Measurements from ENCODE around the gene ARHGAP26.

ARHGAP26 gene

DNA sequence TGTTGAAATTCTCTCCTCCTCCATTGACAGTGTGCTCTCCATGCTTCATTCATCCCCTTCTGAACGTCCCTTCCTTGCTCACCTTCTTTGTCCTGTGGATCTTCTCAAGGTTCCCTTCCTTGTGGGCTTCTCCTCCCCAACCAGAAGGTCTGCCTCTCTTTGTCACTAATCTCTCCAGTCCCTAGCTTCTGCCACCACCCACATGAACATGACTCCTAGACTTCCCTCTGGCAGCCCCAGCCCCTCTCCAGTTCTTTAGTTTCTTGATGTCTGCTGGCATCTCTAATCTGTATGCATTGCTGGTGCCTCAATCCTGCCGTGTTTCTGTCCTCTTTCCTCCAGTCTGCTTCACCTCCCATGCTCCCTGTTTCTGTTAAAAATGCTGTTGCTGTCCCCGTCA is 79.3 kb downstream of the ARHGAP26 start:
- H3F3A ChIP-seq (ENCODE audit: insufficient read depth, low read length), result no peaks in the 10 kb centered on the region
- TF ChIP-seq, protein P1, sequence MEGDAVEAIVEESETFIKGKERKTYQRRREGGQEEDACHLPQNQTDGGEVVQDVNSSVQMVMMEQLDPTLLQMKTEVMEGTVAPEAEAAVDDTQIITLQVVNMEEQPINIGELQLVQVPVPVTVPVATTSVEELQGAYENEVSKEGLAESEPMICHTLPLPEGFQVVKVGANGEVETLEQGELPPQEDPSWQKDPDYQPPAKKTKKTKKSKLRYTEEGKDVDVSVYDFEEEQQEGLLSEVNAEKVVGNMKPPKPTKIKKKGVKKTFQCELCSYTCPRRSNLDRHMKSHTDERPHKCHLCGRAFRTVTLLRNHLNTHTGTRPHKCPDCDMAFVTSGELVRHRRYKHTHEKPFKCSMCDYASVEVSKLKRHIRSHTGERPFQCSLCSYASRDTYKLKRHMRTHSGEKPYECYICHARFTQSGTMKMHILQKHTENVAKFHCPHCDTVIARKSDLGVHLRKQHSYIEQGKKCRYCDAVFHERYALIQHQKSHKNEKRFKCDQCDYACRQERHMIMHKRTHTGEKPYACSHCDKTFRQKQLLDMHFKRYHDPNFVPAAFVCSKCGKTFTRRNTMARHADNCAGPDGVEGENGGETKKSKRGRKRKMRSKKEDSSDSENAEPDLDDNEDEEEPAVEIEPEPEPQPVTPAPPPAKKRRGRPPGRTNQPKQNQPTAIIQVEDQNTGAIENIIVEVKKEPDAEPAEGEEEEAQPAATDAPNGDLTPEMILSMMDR (IDR thresholded peaks at IDR 0.05; ENCODE audit: low read length), result no peak
- no peak for TF ChIP-seq EZH2 (IDR thresholded peaks at IDR 0.05; ENCODE audit: borderline replicate concordance, low read length)
- H3K27me3 ChIP-seq (ENCODE audit: insufficient read depth, low read length), result 0 out of 2 replicates have a peak, but pooled peaks cover 5% of the 10 kb centered on the region
- no peaks in the 10 kb centered on the region for H3K36me3 ChIP-seq (ENCODE audit: insufficient read depth, low read length)
- no peak overlapping the region for H3K4me2 ChIP-seq (ENCODE audit: low read length)
- no peaks in the 10 kb centered on the region for H3K79me2 ChIP-seq (ENCODE audit: insufficient read depth, low read length)
- no peaks in the 10 kb centered on the region for H4K20me1 ChIP-seq (ENCODE audit: insufficient read depth, low read length)
- no peak overlapping the region for H3K9ac ChIP-seq (ENCODE audit: low read length)
- no peaks in the 10 kb centered on the region for H3K4me1 ChIP-seq (ENCODE audit: insufficient read depth, low read length, severe bottlenecking)
- no peaks in the 10 kb centered on the region for H3K9me2 ChIP-seq (ENCODE audit: low read depth, low read length)
- H3K4me3 ChIP-seq (ENCODE audit: low read depth, low read length, poor library complexity, severe bottlenecking), result no peak overlapping the region
- H3K9me3 ChIP-seq (ENCODE audit: low read length), result no peaks in the 10 kb centered on the region
- H2AFZ ChIP-seq (ENCODE audit: low read length), result no peak overlapping the region
- no peak overlapping the region for H3K27ac ChIP-seq (ENCODE audit: low read depth, low read length, poor library complexity, severe bottlenecking)

DNA sequence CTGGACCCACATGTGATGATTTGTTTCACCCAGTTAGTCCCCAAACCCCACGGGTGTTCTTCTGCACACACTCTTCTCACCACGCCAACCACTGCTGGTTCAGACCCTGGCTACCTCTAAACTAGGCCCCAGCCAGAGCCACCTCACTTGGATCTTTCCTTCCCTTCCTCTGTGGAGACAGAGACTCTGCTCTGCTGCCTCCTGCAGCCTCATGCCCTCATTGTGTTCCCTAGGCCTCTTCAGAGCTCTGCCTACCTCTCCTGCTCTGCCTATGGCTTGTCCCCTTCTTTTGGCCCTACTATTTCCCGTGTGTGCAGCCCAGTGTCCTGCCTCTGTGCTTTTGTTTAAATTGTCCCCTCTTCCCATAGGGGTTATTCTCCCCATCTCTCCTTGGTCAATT is 79.7 kb downstream of the ARHGAP26 start:
- Histone ChIP-seq H3K27me3 (ENCODE audit: insufficient read depth, low read length) (0 out of 2 replicates have a peak, but pooled peaks cover 5% of the 10 kb centered on the region), H3K9ac (ENCODE audit: low read length) (no peak overlapping the region), H3K4me3 (ENCODE audit: low read depth, low read length, poor library complexity, severe bottlenecking) (no peak overlapping the region), H3F3A (ENCODE audit: insufficient read depth, low read length) (no peaks in the 10 kb centered on the region), H3K9me2 (ENCODE audit: low read depth, low read length) (no peaks in the 10 kb centered on the region), H3K79me2 (ENCODE audit: insufficient read depth, low read length) (no peaks in the 10 kb centered on the region), H3K36me3 (ENCODE audit: insufficient read depth, low read length) (no peaks in the 10 kb centered on the region), H2AFZ (ENCODE audit: low read length) (no peak overlapping the region), H3K4me2 (ENCODE audit: low read length) (no peak overlapping the region), H3K4me1 (ENCODE audit: insufficient read depth, low read length, severe bottlenecking) (no peaks in the 10 kb centered on the region), H3K27ac (ENCODE audit: low read depth, low read length, poor library complexity, severe bottlenecking) (no peak overlapping the region), H4K20me1 (ENCODE audit: insufficient read depth, low read length) (no peaks in the 10 kb centered on the region), H3K9me3 (ENCODE audit: low read length) (no peaks in the 10 kb centered on the region)
- no peak for TF ChIP-seq EZH2 (IDR thresholded peaks at IDR 0.05; ENCODE audit: borderline replicate concordance, low read length)
- TF ChIP-seq, protein P1 (IDR thresholded peaks at IDR 0.05; ENCODE audit: low read length), result no peak

DNA sequence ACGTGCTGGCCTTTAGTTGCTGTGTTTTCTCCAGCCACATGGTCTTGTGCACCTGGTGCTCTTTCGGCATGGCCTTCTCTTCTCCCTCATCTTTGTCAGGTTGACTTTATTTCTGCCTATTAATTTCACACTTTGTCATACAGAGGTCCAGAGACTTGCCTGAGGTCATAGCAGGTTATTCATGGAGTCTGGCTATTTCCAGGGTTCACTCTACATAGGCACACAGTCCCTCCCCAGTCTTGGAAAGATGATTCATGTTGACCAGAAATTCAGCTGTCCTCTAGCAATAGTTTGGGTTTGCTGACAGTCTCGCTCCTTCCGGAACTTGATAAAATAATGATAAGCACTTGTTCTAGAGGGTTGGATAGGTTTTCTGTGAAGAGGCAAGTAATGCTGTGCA is 81.6 kb downstream of the ARHGAP26 start:
- Histone ChIP-seq H3K9me3 (ENCODE audit: low read length) (no peaks in the 10 kb centered on the region), H3K9ac (ENCODE audit: low read length) (no peak overlapping the region), H3K27ac (ENCODE audit: low read depth, low read length, poor library complexity, severe bottlenecking) (no peak overlapping the region), H3K36me3 (ENCODE audit: insufficient read depth, low read length) (no peaks in the 10 kb centered on the region), H2AFZ (ENCODE audit: low read length) (no peak overlapping the region), H3K9me2 (ENCODE audit: low read depth, low read length) (no peaks in the 10 kb centered on the region), H3K27me3 (ENCODE audit: insufficient read depth, low read length) (peaks cover 10% of the 10 kb centered on the region; the same call in 1 of the 2 replicates), H3K4me1 (ENCODE audit: insufficient read depth, low read length, severe bottlenecking) (no peaks in the 10 kb centered on the region), H3K4me2 (ENCODE audit: low read length) (no peak overlapping the region), H4K20me1 (ENCODE audit: insufficient read depth, low read length) (no peaks in the 10 kb centered on the region), H3K79me2 (ENCODE audit: insufficient read depth, low read length) (no peaks in the 10 kb centered on the region), H3F3A (ENCODE audit: insufficient read depth, low read length) (no peaks in the 10 kb centered on the region), H3K4me3 (ENCODE audit: low read depth, low read length, poor library complexity, severe bottlenecking) (no peak overlapping the region)
- TF ChIP-seq, protein P1 (IDR thresholded peaks at IDR 0.05; ENCODE audit: low read length), result no peak
